NCI-H146 treated with DMSO at 0.1 percent for 48 hours (cell line): ENCODE measurements around the gene NRP1.
"Not testable (repeated sequence)": the region's sequence is repeated elsewhere in the genome, so short reads cannot be mapped to it uniquely, and the experiment has no call there.

ENCODE experiments used
- DNase-seq: peaks from one replicate; lab custom pipeline; 2025; ENCODE audit not compliant: unreplicated experiment; lab: John Stamatoyannopoulos, UW

Gene NRP1

DNA sequence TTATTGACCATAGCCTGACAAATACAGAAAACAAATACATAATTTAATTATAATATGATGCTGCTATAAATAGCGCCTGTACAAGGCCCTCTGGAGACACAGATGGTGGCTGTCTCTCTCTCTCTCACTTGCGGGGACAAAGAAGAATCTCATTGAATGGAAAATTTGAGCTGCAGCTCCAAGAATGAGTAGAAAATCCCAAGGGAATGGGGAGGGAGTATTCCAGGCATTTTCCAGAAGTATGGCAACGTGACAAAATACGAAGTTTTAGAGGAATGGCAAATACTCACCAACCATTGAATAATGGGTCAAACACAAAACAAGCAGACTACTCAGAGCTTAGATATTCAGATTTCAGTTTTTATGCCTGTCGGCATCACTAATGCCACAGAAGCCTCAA is 179.9 kb downstream of the NRP1 start:
- DNase-seq, result no peak

GRCh38 chr10:33153968-33154327 is 180.5 kb downstream of the NRP1 start:
- DNase-seq, result no peak

DNA sequence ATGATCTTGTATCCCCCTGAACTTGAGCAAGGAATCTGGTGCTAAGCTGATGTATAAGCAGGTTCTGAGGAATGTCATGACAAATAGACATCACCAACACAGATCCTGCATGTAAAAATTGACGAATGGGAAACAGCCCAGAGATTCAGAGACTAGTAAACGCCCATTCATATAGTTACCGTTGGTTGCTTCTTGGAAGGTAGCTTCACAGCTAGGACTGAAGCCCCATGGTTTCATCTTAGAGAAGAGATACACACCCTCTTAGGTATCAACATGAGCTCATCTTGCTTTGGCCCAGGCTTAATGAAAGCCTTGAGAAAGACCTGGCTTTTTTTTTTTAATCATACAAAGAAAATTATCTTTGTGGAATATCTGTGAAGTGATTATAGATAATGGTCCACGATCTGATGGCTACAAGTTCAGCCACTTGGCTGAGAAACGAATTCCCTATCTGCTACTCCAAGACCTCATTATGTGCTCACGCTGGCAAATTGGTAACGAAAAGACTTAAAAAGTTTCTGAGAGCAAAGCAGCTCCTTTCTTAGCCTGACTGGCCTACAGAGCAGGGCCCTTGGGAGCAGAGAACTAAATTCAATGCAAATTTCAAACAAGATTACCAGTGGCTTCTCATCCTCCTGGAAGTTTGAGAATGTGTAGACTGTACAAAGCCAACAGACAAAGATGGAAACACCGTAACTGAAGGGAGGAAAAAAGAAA is 181.1 kb downstream of the NRP1 start:
- no peak for DNase-seq

DNA sequence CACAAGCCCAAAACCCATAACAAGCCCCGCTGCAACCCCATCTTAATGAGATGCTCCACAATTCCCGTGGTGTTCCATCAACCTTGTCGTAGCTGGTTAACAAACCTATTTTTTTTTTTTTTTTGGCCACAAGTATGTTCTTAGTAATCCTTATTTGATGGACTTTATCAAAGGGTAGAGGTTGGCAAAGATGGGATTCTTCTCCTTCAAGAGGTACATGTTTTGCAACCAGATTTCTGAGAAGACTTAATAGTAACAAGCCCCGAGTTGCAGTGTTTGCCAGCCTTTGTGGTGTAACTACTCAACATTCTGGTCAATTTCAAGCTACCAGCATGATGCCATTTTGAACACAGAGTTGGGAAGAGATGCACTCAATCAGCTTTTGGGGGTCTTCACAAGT is 181.7 kb downstream of the NRP1 start:
- DNase-seq, result no peak

DNA sequence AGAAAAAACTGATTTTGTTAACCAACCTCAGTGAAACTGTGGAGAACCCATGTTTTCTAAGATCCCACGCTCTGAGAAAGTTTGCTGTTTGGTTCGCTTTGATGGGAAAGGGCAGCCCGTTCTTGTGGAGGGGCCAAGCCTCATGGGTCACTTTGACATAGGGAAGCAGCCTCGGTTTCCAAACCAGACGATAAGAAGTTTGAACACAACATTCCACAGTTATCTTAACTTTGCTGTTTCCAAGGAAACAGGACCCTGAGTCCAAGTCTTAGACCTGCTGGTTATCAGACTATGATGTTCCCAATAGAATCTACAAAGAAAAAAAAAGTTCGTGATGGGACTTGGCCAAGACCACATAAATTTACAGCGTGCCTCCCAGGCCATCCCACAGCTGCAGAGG is 182.3 kb downstream of the NRP1 start:
- DNase-seq, result no peak

DNA sequence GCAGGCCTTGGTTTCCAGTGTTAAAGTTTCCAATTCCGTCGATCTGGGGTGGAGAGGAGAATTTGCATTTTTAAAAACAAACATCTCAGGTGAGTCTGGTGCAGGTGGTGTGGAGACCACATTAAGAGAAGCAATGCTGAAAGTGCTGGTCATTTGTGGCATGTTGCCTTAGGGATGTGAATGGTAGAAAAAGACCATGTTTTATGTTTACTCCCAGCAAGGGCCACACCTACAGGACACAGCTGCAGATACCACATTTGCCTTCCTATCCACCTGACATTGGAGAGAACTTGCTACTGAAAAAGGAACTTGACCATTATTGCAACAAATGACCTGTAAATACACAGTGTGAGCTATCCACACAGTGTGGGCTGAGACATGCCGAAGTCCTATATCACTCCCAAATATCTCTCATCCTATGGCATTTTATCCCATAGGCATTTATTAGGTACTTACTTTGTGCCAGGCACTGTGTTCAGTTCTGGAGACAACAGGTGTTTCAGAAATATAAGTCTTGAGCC is 183.1 kb downstream of the NRP1 start:
- no peak for DNase-seq

- DNase-seq, result no peak
Measured at GRCh38 chr10:33150889-33151288, 183.6 kb downstream of the NRP1 start.

- no peak for DNase-seq
Measured at GRCh38 chr10:33150146-33150545, 184.3 kb downstream of the NRP1 start.

DNA sequence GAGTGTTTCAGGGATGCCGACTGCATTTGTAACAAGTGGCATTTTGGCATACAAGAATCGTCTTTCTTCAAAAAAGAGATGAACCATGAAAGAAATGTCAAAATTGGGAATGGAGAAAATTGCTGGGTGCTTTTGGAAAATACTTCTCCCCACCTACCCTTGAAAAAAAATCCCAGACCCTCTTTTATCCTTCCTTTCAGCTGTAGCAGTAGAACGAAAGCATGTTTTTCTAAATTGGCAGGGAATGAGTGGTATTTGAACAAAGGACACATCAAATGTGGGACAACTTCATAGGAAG is 187.5 kb downstream of the NRP1 start:
- DNase-seq, result no peak

- DNase-seq, result no peak
Measured at GRCh38 chr10:33146189-33147012, 188.1 kb downstream of the NRP1 start.

DNA sequence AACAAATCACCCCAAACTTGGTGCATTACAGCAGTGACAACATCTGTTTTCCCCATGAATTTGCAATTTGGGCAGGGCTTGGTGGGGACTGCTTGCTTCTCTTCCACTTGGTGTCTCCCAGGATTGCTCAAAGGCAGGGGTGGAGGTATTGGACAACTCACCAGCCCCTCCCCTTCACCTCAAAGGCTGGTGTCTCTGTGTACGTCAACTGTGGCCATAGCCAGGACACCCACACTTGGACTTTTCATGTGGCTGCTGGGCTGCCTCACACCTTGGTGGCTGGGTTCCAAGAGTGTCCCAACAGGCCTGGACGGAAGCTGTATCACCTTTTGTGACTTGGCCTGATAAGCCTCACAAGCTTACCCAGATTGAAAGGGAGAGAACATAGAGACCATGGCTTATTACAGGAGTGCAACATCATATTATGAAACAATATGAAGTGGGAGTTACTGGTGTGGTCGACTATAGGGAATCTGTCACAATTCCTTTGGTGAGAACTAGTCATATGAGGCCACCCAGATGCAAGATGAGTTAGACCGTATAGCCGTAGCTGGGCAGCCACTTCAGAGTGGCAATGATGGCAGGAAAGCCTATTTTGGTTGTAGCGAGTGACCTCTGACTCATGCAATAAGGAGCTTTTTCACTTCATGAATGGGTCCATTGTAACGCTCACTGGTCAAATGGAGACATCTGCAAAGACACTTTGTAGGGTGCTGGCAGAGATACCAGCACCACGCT is 188.8 kb downstream of the NRP1 start:
- peak; percentile 36 for DNase-seq

- no peak for DNase-seq
Measured at GRCh38 chr10:33143160-33143728, 191.2 kb downstream of the NRP1 start.

- no peak for DNase-seq
Measured at GRCh38 chr10:33142295-33142694, 192.2 kb downstream of the NRP1 start.

DNA sequence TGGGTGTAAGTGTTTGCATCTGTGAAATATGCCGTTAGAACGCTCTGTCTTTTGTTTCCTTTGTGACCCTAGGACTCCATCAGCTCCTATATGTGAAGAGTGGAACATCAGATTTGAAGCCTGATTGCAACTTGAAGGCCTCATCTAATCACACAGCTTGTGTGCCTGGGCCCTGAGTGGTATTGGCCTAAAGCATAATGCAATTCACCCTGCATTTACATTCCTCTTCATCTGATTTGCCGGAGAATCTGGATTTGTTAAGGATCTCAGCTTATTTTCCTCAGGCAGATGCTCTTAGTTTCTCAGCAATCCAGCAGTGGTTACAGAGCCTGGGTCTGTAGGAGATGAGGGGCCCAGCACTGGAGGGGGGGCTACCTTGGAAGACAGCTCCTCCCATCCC is 193.2 kb downstream of the NRP1 start:
- no peak for DNase-seq

DNA sequence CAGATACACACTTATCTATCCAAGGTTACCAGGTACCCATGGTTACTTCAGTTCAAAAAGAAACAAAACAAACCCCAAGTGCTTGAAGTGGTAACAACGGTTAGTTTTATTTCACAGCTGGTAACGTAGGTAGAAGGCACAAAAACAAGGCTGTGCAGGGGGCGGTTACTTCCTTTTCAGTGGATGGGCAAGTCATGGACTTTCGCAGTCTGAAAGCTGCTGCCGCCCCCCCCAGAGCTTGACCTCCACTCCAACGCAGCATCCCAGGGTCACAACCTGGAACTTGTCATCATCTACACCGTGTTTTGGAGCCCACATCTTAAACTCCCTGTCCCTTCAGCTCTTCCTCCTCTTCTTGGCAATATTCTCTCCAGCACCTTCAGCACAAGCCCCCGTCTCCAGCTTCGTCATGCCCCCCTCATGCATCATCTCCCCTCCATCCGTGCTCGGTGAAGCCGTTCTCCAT is 195.3 kb downstream of the NRP1 start:
- DNase-seq, result no peak

DNA sequence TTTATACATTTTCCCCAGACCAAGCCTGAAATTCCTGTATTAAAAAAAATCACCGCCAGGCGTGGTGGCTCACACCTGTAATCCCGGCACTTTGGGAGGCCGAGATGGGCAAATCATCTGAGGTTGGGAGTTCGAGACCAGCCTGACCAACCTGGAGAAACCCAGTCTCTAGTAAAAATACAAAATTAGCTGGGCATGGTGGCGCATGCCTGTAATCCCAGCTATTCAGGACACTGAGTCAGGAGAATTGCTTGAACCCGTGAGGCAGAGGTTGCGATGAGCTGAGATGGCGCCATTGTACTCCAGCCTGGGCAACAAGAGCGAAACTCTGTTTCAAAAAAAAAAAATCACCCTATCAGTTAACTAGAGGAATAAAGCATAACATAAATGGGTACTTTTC is 195.8 kb downstream of the NRP1 start:
- DNase-seq, result not testable (repeated sequence)

- no peak for DNase-seq
Measured at GRCh38 chr10:33137356-33138005, 197.0 kb downstream of the NRP1 start.

GRCh38 chr10:33136781-33137180 is 197.7 kb downstream of the NRP1 start:
- DNase-seq, result no peak

DNA sequence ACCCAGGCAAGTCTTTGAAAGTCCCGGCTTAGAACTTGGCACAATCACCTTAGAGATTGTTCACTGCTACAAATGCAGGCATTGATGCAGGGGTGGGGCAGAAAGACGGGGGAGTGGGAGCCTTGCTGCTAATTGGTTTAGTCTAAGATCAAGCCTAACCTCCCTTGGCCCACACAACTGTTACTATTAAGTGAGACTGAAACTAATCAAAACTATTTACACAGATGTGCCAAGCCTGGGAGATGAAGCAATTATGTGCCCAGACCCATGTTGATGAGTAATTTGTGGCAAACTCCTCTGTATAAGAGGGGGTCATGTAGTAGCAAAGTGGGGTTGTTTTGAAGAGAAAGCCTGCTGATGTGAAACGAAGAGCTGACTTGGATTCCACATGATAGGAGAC is 198.2 kb downstream of the NRP1 start:
- DNase-seq, result no peak

GRCh38 chr10:33134011-33134751 is 200.3 kb downstream of the NRP1 start:
- DNase-seq, result no peak
